Measurements from ENCODE around the gene HNRNPH2.

The HNRNPH2 gene

DNA sequence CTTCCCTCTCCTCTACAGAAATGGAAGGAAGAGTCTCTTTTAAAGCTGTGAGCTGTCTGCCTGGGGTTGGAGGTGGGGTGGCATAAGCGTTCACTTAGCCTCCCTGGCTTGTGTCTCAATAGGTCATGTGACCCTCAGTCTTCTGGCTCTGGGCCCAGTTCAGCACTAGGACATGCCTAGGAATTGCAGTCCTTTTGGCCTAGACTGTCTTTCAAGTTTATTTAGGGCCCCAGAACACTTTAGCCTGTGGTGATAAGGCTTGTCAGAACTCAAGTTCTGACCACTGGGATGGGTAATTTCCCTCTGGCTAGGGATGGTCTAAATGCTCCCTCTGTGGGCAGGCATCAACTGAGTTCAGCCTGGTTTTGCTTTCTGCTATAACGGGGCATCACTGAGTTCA is 42.9 kb downstream of the HNRNPH2 start:
- Histone ChIP-seq H3K27ac (ENCODE audit: low read depth, low read length, poor library complexity, severe bottlenecking) (no peak overlapping the region), H3K9ac (ENCODE audit: low read length) (no peak overlapping the region), H3K9me2 (ENCODE audit: low read depth, low read length) (no peaks in the 10 kb centered on the region), H3K9me3 (ENCODE audit: low read length) (no peaks in the 10 kb centered on the region), H3K4me1 (ENCODE audit: insufficient read depth, low read length, severe bottlenecking) (no peaks in the 10 kb centered on the region), H3F3A (ENCODE audit: insufficient read depth, low read length) (no peaks in the 10 kb centered on the region), H3K27me3 (ENCODE audit: insufficient read depth, low read length) (no peaks in the 10 kb centered on the region), H3K36me3 (ENCODE audit: insufficient read depth, low read length) (no peaks in the 10 kb centered on the region), H3K4me3 (ENCODE audit: low read depth, low read length, poor library complexity, severe bottlenecking) (no peak overlapping the region), H3K79me2 (ENCODE audit: insufficient read depth, low read length) (no peaks in the 10 kb centered on the region), H3K4me2 (ENCODE audit: low read length) (no peak overlapping the region), H2AFZ (ENCODE audit: low read length) (no peak overlapping the region), H4K20me1 (ENCODE audit: insufficient read depth, low read length) (no peaks in the 10 kb centered on the region)
- TF ChIP-seq, protein P1, sequence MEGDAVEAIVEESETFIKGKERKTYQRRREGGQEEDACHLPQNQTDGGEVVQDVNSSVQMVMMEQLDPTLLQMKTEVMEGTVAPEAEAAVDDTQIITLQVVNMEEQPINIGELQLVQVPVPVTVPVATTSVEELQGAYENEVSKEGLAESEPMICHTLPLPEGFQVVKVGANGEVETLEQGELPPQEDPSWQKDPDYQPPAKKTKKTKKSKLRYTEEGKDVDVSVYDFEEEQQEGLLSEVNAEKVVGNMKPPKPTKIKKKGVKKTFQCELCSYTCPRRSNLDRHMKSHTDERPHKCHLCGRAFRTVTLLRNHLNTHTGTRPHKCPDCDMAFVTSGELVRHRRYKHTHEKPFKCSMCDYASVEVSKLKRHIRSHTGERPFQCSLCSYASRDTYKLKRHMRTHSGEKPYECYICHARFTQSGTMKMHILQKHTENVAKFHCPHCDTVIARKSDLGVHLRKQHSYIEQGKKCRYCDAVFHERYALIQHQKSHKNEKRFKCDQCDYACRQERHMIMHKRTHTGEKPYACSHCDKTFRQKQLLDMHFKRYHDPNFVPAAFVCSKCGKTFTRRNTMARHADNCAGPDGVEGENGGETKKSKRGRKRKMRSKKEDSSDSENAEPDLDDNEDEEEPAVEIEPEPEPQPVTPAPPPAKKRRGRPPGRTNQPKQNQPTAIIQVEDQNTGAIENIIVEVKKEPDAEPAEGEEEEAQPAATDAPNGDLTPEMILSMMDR (IDR thresholded peaks at IDR 0.05; ENCODE audit: low read length) = no peak
- TF ChIP-seq EZH2 (IDR thresholded peaks at IDR 0.05; ENCODE audit: borderline replicate concordance, low read length) = no peak

DNA sequence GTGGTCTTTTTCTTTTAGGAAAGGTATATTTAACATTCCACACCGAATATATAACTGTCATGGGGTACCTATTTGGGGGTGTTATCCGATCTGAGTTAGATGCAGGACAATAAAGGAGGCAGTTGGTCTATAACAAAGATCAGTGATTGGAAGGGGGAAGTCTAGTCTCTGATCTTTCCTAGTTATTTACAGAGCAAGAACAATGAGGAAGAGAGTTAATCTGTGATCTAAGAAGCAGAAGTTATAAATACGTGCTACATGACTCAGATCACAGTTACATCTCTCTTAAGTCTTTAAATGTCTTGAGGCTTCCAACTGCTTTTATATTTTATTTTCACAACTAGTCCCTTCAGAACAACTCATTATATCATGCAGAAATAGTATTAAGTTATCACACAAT is 44.0 kb downstream of the HNRNPH2 start:
- Histone ChIP-seq H3K9me2 (ENCODE audit: low read depth, low read length) (no peaks in the 10 kb centered on the region), H3K9ac (ENCODE audit: low read length) (no peak overlapping the region), H3K36me3 (ENCODE audit: insufficient read depth, low read length) (no peaks in the 10 kb centered on the region), H3K4me2 (ENCODE audit: low read length) (no peak overlapping the region), H3K27me3 (ENCODE audit: insufficient read depth, low read length) (no peaks in the 10 kb centered on the region), H3F3A (ENCODE audit: insufficient read depth, low read length) (no peaks in the 10 kb centered on the region), H3K79me2 (ENCODE audit: insufficient read depth, low read length) (no peaks in the 10 kb centered on the region), H3K27ac (ENCODE audit: low read depth, low read length, poor library complexity, severe bottlenecking) (no peak overlapping the region), H3K4me1 (ENCODE audit: insufficient read depth, low read length, severe bottlenecking) (no peaks in the 10 kb centered on the region), H2AFZ (ENCODE audit: low read length) (no peak overlapping the region), H3K9me3 (ENCODE audit: low read length) (no peaks in the 10 kb centered on the region), H3K4me3 (ENCODE audit: low read depth, low read length, poor library complexity, severe bottlenecking) (no peak overlapping the region), H4K20me1 (ENCODE audit: insufficient read depth, low read length) (no peaks in the 10 kb centered on the region)
- TF ChIP-seq EZH2 (IDR thresholded peaks at IDR 0.05; ENCODE audit: borderline replicate concordance, low read length) = no peak
- TF ChIP-seq, protein P1 (IDR thresholded peaks at IDR 0.05; ENCODE audit: low read length) = no peak

DNA sequence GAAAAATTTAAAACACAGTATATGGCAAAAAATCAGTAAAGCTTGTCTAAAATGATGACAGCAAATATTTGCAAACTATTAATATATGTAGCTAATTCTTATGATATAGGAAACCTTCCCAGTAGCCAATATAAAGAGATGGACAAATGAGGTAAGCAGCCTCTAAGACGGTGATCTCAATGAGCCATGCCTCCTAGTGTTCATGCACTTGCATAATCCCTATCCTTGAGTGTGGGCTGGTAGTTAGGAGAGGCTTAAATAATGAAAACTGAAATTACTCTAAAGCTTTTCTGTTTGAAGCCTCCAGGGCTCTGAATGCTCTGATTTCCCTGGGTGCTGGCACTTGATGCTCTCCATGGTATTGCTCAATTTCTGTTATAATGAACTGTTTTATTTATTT is 52.6 kb downstream of the HNRNPH2 start:
- no peaks in the 10 kb centered on the region for H3K9me3 ChIP-seq (ENCODE audit: low read length)
- H3K36me3 ChIP-seq (ENCODE audit: insufficient read depth, low read length) = no peaks in the 10 kb centered on the region
- TF ChIP-seq EZH2 (IDR thresholded peaks at IDR 0.05; ENCODE audit: borderline replicate concordance, low read length) = no peak
- TF ChIP-seq, protein P1 (IDR thresholded peaks at IDR 0.05; ENCODE audit: low read length) = no peak
- no peak overlapping the region for H3K9ac ChIP-seq (ENCODE audit: low read length)
- H3K27me3 ChIP-seq (ENCODE audit: insufficient read depth, low read length) = no peaks in the 10 kb centered on the region
- H4K20me1 ChIP-seq (ENCODE audit: insufficient read depth, low read length) = no peaks in the 10 kb centered on the region
- H3K9me2 ChIP-seq (ENCODE audit: low read depth, low read length) = no peaks in the 10 kb centered on the region
- H3K4me3 ChIP-seq (ENCODE audit: low read depth, low read length, poor library complexity, severe bottlenecking) = no peak overlapping the region
- H3K4me2 ChIP-seq (ENCODE audit: low read length) = no peak overlapping the region
- no peaks in the 10 kb centered on the region for H3F3A ChIP-seq (ENCODE audit: insufficient read depth, low read length)
- H2AFZ ChIP-seq (ENCODE audit: low read length) = no peak overlapping the region
- H3K79me2 ChIP-seq (ENCODE audit: insufficient read depth, low read length) = no peaks in the 10 kb centered on the region
- H3K27ac ChIP-seq (ENCODE audit: low read depth, low read length, poor library complexity, severe bottlenecking) = no peak overlapping the region
- no peaks in the 10 kb centered on the region for H3K4me1 ChIP-seq (ENCODE audit: insufficient read depth, low read length, severe bottlenecking)
